Measurements from ENCODE around the gene THPO. TPM values are rescaled to one million over a fixed set of nuclear protein-coding genes. Genes with fewer than 3 reads are reported as not detected.

The THPO gene
- 1.4 TPM for polyA plus RNA-seq (2013, experiment 1 of 2)
- polyA plus RNA-seq (2013, experiment 2 of 2) = 1.7 TPM

DNA sequence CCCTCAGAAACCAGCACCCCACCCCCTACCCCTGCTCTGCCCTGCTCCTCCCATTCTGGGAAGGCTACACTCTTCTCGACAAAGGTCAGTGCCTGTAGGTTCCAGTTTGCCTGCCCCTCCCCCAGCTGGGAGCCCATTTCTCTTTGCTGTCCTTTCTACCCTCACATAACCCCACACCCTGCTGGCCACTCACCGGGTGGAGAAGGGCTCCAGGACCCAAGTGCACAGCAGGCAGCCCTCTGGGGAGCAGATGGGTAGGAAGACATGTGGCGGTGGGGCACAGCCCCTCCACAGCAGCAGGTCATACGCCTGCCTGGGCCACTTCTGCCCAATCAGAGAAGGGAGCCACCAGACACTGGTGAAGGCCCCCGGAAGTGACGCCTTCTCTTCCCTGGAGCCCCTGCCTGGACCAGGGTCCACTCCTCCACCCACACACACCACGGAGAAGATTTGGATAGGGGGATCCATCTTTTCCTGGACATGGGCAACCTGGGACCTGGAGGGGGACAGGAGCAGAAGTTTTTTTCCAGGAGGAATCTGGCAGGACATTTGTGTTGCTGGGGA, at the start of gene THPO:
TSS of gene THPO (minus strand) at position 326 of the 564 bp plus-strand sequence. CDS start 1,948 bp downstream, outside the sequence.
- Histone ChIP-seq H3K36me3 (replicated peaks in 1 of 2; ENCODE audit: control insufficient read depth in 2 of 2, insufficient read depth in 2 of 2, low read length in 2 of 2) (peaks cover 0 to 8% of the 10 kb centered on the region in 2 donors), H3K4me3 (ENCODE audit: low read length in 2 of 2) (peak within 1 kb of the TSS in 1 of 2 donors; percentile 49), H3K79me1 (ENCODE audit: low read depth, low read length) (no peaks in the 10 kb centered on the region), H4K8ac (ENCODE audit: low read depth, low read length) (peak within 1 kb of the TSS; percentile 84), H3K9ac (ENCODE audit: low read depth, low read length, poor library complexity) (peak within 1 kb of the TSS; percentile 75), H3K14ac (ENCODE audit: low read length) (no peak within 1 kb of the TSS), H3K27me3 (ENCODE audit: control insufficient read depth in 3 of 3, insufficient read depth in 3 of 3, low read depth in 1 of 3, low read length in 3 of 3) (peaks cover 8 to 22% (median 18%) of the 10 kb centered on the region in 3 experiments), H3K4ac (ENCODE audit: low read length) (no peak within 1 kb of the TSS), H4K91ac (ENCODE audit: low read depth, low read length, poor library complexity) (no peak within 1 kb of the TSS), H2AFZ (ENCODE audit: low read length) (peak within 1 kb of the TSS; percentile 90), H2BK5ac (ENCODE audit: low read length) (peak within 1 kb of the TSS; percentile 10), H3K9me3 (replicated peaks in 1 of 2; ENCODE audit: control insufficient read depth in 2 of 2, insufficient read depth in 1 of 2, low read depth in 1 of 2, low read length in 2 of 2) (no peaks in the 10 kb centered on the region), H3K27ac (replicated peaks; ENCODE audit: low read length) (peak within 1 kb of the TSS; percentile 35), H2BK12ac (ENCODE audit: low read length) (peak within 1 kb of the TSS; percentile 78), H3K4me1 (ENCODE audit: control insufficient read depth in 2 of 2, insufficient read depth in 1 of 2, low read depth in 1 of 2, low read length in 2 of 2) (peaks cover 26 to 41% of the 10 kb centered on the region in 2 donors), H2AK5ac (ENCODE audit: low read depth, low read length) (peak within 1 kb of the TSS; percentile 95), H2BK120ac (ENCODE audit: low read depth, low read length) (no peak within 1 kb of the TSS), H2BK15ac (ENCODE audit: low read length) (peak within 1 kb of the TSS; percentile 64), H3K4me2 (ENCODE audit: insufficient read depth, low read length, poor library complexity, severe bottlenecking) (no peak within 1 kb of the TSS), H3K18ac (ENCODE audit: low read length) (peak within 1 kb of the TSS; percentile 86), H3K23ac (ENCODE audit: low read depth, low read length, poor library complexity) (no peak within 1 kb of the TSS)
- no peak for DNase-seq (ENCODE audit: low spot score)
- no CpG with 5 or more reads among the region's 7 CpGs for WGBS, 2 donors (ENCODE audit: extremely low coverage in 2 of 2, insufficient read length in 2 of 2, insufficient replicate concordance in 1 of 2)

DNA sequence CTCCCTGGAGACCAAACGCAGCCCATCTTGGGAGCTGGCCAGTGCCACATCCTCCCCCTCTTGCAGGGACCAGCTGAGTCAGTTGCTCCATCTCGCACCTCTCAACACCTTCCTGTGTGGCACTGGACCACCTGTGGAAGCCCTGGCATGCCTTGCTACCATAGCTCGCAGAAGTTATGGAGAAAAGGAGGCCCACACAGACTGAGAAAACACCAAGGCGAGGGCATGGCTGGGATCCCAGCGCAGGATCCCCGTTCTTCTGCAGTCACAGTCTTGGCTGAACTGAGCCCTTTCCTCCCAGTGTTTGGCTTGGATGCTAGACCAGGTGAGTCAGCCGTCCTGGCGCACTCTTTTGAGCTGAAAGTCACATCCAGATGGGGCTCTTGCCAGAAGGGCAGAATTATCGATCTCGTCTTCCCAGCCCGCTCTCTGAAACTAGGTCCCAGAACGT, 48.7 kb upstream of the THPO start:
- H3K36me3 ChIP-seq (replicated peaks in 1 of 2; ENCODE audit: control insufficient read depth in 2 of 2, insufficient read depth in 2 of 2, low read length in 2 of 2) = no peaks in the 10 kb centered on the region
- H3K27ac ChIP-seq (replicated peaks; ENCODE audit: low read length) = no peak overlapping the region
- H2BK12ac ChIP-seq (ENCODE audit: low read length) = no peak overlapping the region
- H2AFZ ChIP-seq (ENCODE audit: low read length) = no peak overlapping the region
- H2BK5ac ChIP-seq (ENCODE audit: low read length) = no peak overlapping the region
- H3K79me1 ChIP-seq (ENCODE audit: low read depth, low read length) = no peaks in the 10 kb centered on the region
- H4K8ac ChIP-seq (ENCODE audit: low read depth, low read length) = no peak overlapping the region
- H2BK120ac ChIP-seq (ENCODE audit: low read depth, low read length) = no peak overlapping the region
- no peak overlapping the region for H4K91ac ChIP-seq (ENCODE audit: low read depth, low read length, poor library complexity)
- peaks cover 2 to 4% of the 10 kb centered on the region in 2 donors for H3K4me1 ChIP-seq (ENCODE audit: control insufficient read depth in 2 of 2, insufficient read depth in 1 of 2, low read depth in 1 of 2, low read length in 2 of 2)
- H3K9me3 ChIP-seq (replicated peaks in 1 of 2; ENCODE audit: control insufficient read depth in 2 of 2, insufficient read depth in 1 of 2, low read depth in 1 of 2, low read length in 2 of 2) = peaks cover 0 to 2% of the 10 kb centered on the region in 2 donors
- DNase-seq (ENCODE audit: low spot score) = no peak
- peak overlapping the region; percentile 5 for H2BK15ac ChIP-seq (ENCODE audit: low read length)
- no peak overlapping the region for H3K4ac ChIP-seq (ENCODE audit: low read length)
- no peak overlapping the region for H3K9ac ChIP-seq (ENCODE audit: low read depth, low read length, poor library complexity)
- WGBS, 2 donors (ENCODE audit: extremely low coverage in 2 of 2, insufficient read length in 2 of 2, insufficient replicate concordance in 1 of 2) = no CpG with 5 or more reads among the region's 12 CpGs
- no peak overlapping the region for H3K18ac ChIP-seq (ENCODE audit: low read length)
- no peak overlapping the region for H3K4me2 ChIP-seq (ENCODE audit: insufficient read depth, low read length, poor library complexity, severe bottlenecking)
- H2AK5ac ChIP-seq (ENCODE audit: low read depth, low read length) = peak overlapping the region; percentile 33
- no peak overlapping the region for H3K4me3 ChIP-seq (ENCODE audit: low read length in 2 of 2)
- H3K27me3 ChIP-seq (ENCODE audit: control insufficient read depth in 3 of 3, insufficient read depth in 3 of 3, low read depth in 1 of 3, low read length in 3 of 3) = peaks cover 0 to 6% (median 0%) of the 10 kb centered on the region in 3 experiments
- H3K23ac ChIP-seq (ENCODE audit: low read depth, low read length, poor library complexity) = no peak overlapping the region
- no peak overlapping the region for H3K14ac ChIP-seq (ENCODE audit: low read length)

DNA sequence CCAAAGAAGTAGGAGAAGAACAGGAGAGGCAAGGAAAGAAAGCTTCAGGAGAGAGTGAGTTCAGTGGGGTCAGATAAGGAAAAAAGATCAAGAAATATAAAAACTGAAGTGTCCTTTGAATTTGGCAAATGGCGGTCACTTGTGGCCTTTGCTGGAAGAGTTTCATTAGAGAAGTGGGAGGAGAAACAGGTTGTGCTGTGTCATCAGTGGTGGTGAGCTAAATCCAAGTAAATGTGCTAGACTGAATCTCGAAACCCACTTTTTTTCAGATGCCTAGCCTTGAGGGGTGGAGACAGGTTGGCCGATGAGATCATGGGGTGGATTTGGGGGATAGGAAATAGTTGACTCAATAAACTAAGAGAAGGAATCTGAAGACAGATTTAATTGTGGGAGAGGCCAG, 45.6 kb upstream of the THPO start:
- Histone ChIP-seq H2BK12ac (ENCODE audit: low read length) (no peak overlapping the region), H3K18ac (ENCODE audit: low read length) (no peak overlapping the region), H3K4me1 (ENCODE audit: control insufficient read depth in 2 of 2, insufficient read depth in 1 of 2, low read depth in 1 of 2, low read length in 2 of 2) (peaks cover under 1 to 2% of the 10 kb centered on the region in 2 donors), H3K4ac (ENCODE audit: low read length) (no peak overlapping the region), H3K79me1 (ENCODE audit: low read depth, low read length) (no peaks in the 10 kb centered on the region), H2BK5ac (ENCODE audit: low read length) (no peak overlapping the region), H3K9ac (ENCODE audit: low read depth, low read length, poor library complexity) (no peak overlapping the region), H2AK5ac (ENCODE audit: low read depth, low read length) (no peak overlapping the region), H4K91ac (ENCODE audit: low read depth, low read length, poor library complexity) (no peak overlapping the region), H3K36me3 (replicated peaks in 1 of 2; ENCODE audit: control insufficient read depth in 2 of 2, insufficient read depth in 2 of 2, low read length in 2 of 2) (no peaks in the 10 kb centered on the region), H2BK120ac (ENCODE audit: low read depth, low read length) (no peak overlapping the region), H3K4me3 (ENCODE audit: low read length in 2 of 2) (no peak overlapping the region), H3K27me3 (ENCODE audit: control insufficient read depth in 3 of 3, insufficient read depth in 3 of 3, low read depth in 1 of 3, low read length in 3 of 3) (peaks cover 0 to 6% (median 0%) of the 10 kb centered on the region in 3 experiments), H3K9me3 (replicated peaks in 1 of 2; ENCODE audit: control insufficient read depth in 2 of 2, insufficient read depth in 1 of 2, low read depth in 1 of 2, low read length in 2 of 2) (peaks cover 0 to 2% of the 10 kb centered on the region in 2 donors), H3K14ac (ENCODE audit: low read length) (no peak overlapping the region), H2AFZ (ENCODE audit: low read length) (no peak overlapping the region), H3K27ac (replicated peaks; ENCODE audit: low read length) (no peak overlapping the region), H3K23ac (ENCODE audit: low read depth, low read length, poor library complexity) (no peak overlapping the region), H4K8ac (ENCODE audit: low read depth, low read length) (no peak overlapping the region), H3K4me2 (ENCODE audit: insufficient read depth, low read length, poor library complexity, severe bottlenecking) (no peak overlapping the region), H2BK15ac (ENCODE audit: low read length) (no peak overlapping the region)
- WGBS, 2 donors (ENCODE audit: extremely low coverage in 2 of 2, insufficient read length in 2 of 2, insufficient replicate concordance in 1 of 2) = no CpG with 5 or more reads among the region's 3 CpGs
- DNase-seq (ENCODE audit: low spot score) = no peak

DNA sequence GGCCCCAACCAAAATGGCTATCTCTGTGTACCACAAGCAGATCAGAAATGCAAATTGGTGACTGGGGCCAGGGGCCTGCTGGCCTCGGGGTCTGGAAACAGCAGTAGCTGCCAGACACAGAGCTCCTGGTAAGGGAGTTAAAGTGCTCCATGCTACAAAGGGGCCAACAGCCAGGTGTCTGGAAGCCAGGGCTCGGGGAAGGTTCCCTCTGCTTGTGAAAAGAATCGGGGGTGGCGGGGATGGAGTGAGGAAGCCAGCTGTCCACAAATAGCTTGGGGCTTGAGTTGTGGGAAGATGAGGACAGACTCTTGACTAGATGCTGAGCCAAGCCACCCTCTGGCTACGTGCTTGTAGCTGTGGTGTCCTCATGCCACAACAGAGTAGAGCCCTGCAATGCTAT, 41.2 kb upstream of the THPO start:
- Histone ChIP-seq H2AK5ac (ENCODE audit: low read depth, low read length) (no peak overlapping the region), H3K79me1 (ENCODE audit: low read depth, low read length) (peaks cover 2% of the 10 kb centered on the region), H3K9me3 (replicated peaks in 1 of 2; ENCODE audit: control insufficient read depth in 2 of 2, insufficient read depth in 1 of 2, low read depth in 1 of 2, low read length in 2 of 2) (peaks cover 0 to 2% of the 10 kb centered on the region in 2 donors), H2BK120ac (ENCODE audit: low read depth, low read length) (no peak overlapping the region), H2BK5ac (ENCODE audit: low read length) (no peak overlapping the region), H3K4me3 (ENCODE audit: low read length in 2 of 2) (no peak overlapping the region), H3K4me2 (ENCODE audit: insufficient read depth, low read length, poor library complexity, severe bottlenecking) (no peak overlapping the region), H3K18ac (ENCODE audit: low read length) (peak overlapping the region; percentile 27), H3K36me3 (replicated peaks in 1 of 2; ENCODE audit: control insufficient read depth in 2 of 2, insufficient read depth in 2 of 2, low read length in 2 of 2) (no peaks in the 10 kb centered on the region), H4K8ac (ENCODE audit: low read depth, low read length) (no peak overlapping the region), H2BK12ac (ENCODE audit: low read length) (no peak overlapping the region), H3K14ac (ENCODE audit: low read length) (peak overlapping the region; percentile 4), H3K9ac (ENCODE audit: low read depth, low read length, poor library complexity) (no peak overlapping the region), H2AFZ (ENCODE audit: low read length) (no peak overlapping the region), H3K23ac (ENCODE audit: low read depth, low read length, poor library complexity) (no peak overlapping the region), H3K27me3 (ENCODE audit: control insufficient read depth in 3 of 3, insufficient read depth in 3 of 3, low read depth in 1 of 3, low read length in 3 of 3) (peaks cover 0 to 11% (median 2%) of the 10 kb centered on the region in 3 experiments), H2BK15ac (ENCODE audit: low read length) (no peak overlapping the region), H3K4ac (ENCODE audit: low read length) (no peak overlapping the region), H4K91ac (ENCODE audit: low read depth, low read length, poor library complexity) (no peak overlapping the region), H3K27ac (replicated peaks; ENCODE audit: low read length) (no peak overlapping the region), H3K4me1 (ENCODE audit: control insufficient read depth in 2 of 2, insufficient read depth in 1 of 2, low read depth in 1 of 2, low read length in 2 of 2) (peaks cover 0 to 1% of the 10 kb centered on the region in 2 donors)
- no peak for DNase-seq (ENCODE audit: low spot score)
- WGBS, 2 donors (ENCODE audit: extremely low coverage in 2 of 2, insufficient read length in 2 of 2, insufficient replicate concordance in 1 of 2) = no CpG with 5 or more reads among the region's 5 CpGs

Measured in neuronal stem cell (in vitro differentiated cells).